ENCODE measurements around the gene MNX1. TPM values are rescaled to one million over a fixed set of nuclear protein-coding genes. Genes with fewer than 3 reads are reported as not detected.
A peak's percentile ranks its signal among the peaks of the same experiment; 100 is the strongest.

The MNX1 gene
- total RNA-seq, 1 experiment from 2014 or later = not detected

DNA sequence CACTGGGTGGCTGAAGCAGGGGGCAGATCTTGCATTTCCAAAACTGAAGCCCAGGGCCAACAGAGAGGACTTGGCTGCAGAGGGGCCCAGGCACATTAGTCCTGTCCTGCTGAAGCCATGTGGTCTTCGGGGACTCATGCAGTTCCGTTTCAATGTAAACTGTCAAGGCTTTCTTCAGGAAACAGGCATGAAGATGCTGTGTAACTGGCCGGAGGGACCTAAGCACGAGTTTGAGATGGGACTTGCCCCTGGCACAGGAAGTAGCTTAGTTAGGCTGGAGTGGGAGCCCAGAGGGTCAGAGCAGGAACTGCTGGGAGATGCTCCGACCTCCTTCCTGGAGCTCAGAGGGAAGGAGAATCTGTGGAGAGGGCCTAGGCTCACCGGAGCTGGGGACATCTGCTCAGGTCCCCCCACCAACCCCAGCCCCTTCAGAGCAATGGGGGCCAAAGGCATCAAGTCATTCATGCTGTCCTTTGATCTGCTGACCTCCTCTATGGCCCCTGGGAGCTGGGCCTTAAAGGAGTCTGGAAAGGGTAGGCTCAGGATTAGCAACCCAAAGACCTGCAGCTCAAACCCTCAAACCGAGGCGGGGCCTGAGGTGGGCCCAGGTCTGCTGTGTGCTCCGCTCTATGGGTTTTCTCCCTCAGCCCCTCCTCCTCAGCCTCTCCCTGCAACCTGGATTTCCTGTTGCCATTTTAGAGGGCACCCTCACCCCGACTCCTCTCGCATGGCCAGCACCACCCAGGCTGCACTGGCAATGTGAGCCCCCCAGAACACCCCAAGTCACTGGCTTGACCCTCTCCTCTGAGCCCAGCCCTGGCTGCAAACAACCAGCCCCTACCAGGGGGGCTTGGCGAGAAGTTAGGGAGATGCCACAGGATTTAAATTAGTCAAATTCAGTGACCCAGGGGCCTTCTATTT, 4.4 kb upstream of the MNX1 start:
- DNase-seq (ENCODE audit: low read depth) = no peak

DNA sequence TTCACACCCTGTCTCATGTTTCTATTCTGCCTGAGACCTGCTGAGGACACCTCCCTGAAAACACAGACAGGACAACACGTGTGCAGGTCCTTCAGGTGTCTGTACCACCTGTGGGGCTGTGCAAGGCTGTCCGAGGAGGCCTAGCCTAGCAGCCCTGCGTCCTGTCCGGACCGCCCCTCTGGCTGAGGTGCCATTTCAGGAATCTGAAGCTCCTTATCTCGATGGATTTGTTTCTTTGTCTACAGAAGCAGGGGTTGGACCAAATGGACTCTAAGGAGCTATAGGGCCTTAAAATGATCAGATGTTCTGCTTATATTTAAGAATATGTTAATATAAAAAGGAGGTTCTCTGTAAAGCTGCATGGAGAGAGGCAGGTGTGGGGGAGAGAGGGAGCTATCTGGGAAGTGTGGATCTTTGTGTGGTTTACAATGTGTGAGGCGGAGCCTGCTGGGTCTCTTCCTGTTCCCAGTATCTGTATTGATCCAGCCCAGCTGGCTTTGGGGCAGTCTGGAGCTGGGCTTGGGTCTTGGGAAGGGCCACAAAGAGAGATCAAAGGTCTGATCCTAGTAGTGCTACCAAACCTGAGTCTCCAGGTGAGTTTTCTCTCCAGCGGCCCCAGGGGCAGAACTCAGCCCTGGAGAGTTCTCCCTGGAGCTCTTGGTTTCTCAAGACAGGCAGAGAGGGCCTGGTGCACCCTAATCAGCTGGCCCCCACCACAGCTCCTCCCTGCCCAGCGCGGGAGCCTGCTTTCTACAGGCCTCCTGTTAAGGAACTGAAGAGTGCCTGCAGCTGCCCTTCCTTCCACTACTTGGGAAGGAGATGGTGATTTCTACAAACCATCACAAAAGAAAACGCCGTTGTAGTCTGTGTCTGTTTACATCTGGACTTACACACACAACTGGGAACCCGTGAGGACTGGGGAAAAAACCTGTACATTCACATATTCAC, 3.4 kb upstream of the MNX1 start:
- DNase-seq (ENCODE audit: low read depth) = no peak

DNA sequence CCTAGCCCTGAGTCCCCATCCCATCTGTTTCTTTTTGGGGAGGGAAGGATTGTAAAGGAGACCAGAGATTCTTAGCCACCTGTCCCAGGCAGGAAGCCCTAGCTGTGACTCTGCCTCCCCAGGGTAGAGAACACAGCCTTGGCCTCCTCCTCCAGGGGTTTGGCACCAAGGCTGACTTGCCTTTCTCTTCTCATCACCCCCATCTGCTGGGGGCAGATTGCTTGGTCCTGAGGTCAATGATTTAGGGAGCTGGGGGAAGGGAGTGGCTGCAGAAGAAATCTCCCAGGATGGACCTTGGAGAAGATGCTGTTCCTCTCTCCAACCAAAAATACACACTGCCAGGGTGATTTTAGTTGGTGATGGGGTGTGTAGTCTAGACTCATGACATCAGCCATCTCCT, 2.6 kb upstream of the MNX1 start:
- DNase-seq (ENCODE audit: low read depth) = no peak

DNA sequence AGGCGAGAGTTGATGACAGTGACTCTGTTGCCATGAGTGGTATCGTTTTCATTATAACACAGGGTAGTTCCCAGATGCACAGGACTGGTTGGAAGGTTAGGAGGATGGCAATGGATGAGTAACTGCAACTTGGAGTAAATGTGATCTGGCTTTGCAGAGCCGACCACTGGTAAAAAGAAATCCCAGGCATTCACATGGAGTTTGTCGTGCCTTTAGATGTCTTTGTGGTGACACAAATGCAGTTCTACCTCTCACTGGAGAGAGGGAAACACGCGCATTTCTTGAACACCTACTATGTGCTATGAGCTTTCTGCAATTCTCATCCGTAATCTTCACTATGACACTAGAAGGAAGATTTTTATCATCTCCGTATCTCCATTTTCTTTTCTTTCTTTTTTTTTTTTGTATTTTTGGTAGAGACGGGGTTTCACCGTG, 1.7 kb upstream of the MNX1 start:
- peak; percentile 24 for DNase-seq (ENCODE audit: low read depth)

DNA sequence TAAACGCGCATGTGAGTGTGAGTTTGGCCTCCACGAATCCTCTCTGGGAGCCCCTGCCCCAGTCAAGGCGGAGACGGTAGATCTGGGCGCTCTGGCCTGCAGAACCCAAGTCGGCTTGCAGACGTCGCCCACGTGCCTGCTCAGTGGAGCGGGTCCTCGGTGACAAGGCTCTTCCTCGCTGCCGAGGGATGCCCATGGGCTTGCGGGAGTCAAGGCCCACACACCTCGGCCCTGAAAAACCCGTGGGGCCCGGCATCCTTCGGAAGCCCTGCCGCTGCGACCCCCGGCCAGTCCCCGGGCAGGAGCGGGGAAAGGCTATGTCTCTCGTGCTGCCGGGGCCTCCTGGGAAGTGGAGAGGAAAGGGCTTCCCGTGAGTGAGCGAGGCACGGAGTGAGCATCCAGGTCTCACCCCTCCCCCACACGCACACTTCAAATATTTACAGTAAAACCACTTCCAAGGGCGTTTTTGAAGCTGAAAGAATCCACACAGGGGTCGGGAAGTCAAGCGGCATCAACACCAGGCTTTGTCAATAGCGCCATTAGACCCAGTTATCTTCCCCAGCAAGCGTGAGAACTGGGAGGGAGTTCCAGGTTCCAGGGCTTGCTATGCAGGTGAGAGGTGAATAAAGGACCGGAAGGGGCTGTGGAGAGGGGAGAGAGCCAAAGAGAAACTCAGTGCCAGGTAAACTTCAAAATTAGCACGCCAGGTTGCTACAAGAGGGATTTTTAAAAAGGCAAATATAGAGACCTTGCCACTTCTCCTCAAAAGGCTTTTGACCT, 1.1 kb upstream of the MNX1 start:
- no peak for DNase-seq (ENCODE audit: low read depth)

GRCh38 chr7:157009778-157010587, 480 bp downstream of the MNX1 start:
- no peak for DNase-seq (ENCODE audit: low read depth)

- DNase-seq (ENCODE audit: low read depth) = no peak
Measured at GRCh38 chr7:157009170-157009777, 1.2 kb downstream of the MNX1 start.

DNA sequence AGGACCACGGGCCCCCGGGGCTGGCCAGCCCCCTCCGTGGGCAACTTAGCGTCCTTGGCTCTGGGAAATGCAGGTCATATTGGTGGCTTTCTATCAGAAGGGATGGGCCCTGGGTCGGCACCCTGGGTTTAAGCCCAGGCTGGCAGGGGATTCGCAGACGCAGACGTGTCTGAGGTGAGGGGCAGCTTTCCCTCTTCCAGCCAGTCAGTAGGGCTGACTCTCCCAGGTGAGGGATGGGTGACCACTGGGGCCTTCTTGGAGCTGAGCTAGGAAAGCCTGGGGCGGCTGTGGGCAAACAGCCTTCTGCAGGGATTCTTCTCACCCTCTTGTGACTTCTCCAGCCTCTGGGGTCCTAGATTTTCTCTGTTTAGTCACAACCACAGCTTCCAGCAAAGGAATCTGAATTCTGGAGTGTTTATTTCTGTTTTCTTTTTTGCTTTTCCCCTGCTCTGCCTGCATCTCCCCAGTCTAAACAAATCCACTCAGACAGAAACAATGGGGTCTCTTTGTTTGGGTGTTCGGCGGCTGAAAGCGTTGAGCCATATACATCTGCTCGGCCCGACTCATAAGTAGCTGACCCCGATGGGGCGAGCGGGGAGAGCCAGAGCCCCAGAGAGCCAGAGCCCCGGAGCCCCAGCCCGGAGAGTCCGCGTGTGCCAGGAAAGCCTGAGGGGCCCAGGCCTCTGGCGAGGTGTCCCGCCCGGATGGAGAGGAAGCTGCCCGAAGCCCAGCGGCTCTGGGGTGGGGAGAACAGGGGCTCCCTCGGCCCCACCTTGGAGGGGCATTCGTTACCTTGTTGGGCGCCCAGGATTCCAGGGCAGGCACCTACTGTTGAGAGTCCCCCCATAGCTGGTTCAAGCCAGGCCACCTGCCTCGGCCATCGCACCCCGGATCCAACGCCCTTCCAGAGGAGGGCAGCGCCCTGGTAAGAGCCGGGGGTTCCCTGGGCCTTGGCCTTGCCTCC, 2.0 kb downstream of the MNX1 start:
- DNase-seq (ENCODE audit: low read depth) = no peak

GRCh38 chr7:157007470-157008066, 2.9 kb downstream of the MNX1 start:
- no peak for DNase-seq (ENCODE audit: low read depth)

DNA sequence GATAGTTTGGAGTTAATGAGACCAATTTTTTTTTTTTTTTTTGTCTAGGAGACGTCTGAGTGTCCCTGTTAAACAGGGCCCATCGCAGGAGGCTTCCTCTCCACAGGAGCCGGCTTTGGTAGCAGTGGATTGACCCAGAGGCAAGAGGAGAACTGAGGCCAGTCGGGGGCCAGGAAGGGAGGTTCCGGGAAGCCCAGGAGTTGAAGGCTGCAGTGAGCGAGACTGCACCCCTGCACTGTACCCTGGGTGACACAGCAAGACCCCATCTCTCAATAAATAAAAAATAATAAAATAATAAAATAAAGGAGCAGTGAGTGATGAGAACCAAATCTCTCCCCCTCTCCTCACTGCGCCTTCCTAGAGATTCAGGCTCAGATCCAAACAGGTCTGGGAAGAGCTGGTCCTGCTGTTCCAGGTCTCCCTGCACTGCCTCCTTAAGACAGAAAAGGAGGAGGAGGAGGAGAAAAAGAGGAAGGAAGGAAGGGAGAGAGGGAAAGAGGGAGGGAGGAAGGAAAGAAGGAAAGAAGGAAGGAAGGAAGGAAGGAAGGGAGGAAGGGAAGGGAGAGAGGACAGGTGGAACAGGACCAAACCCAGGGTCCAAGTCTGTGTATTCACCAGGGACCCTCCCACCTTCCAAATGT, 3.5 kb downstream of the MNX1 start:
- DNase-seq (ENCODE audit: low read depth) = no peak

DNA sequence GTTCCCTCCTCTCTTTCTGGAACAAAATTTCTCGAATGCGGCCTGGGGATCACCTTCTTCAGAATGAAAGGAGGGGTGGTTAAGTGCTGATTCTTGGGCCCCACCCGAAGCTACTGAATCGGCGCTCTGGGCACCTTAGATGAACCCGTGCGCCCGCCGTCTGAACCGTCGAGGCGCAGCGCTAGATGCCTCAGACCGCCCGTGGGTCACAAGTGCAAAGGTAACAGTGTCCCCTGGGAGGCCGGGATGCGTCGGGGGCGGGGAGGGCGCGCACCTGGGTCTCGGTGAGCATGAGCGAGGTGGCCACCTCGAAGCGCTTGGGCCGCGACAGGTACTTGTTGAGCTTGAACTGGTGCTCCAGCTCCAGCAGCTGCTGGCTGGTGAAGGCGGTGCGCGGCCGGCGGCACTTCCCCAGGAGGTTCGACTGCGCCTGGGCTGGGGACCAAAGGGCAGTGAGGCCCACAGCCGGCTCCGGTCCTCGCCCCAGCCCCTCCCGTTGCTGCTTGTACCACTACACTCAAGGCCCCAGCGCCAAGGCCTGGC, 4.2 kb downstream of the MNX1 start:
- no peak for DNase-seq (ENCODE audit: low read depth)

GRCh38 chr7:157005456-157006204, 4.8 kb downstream of the MNX1 start:
- no peak for DNase-seq (ENCODE audit: low read depth)

- no peak for DNase-seq (ENCODE audit: low read depth)
Measured at GRCh38 chr7:157004521-157005455, 5.7 kb downstream of the MNX1 start.

DNA sequence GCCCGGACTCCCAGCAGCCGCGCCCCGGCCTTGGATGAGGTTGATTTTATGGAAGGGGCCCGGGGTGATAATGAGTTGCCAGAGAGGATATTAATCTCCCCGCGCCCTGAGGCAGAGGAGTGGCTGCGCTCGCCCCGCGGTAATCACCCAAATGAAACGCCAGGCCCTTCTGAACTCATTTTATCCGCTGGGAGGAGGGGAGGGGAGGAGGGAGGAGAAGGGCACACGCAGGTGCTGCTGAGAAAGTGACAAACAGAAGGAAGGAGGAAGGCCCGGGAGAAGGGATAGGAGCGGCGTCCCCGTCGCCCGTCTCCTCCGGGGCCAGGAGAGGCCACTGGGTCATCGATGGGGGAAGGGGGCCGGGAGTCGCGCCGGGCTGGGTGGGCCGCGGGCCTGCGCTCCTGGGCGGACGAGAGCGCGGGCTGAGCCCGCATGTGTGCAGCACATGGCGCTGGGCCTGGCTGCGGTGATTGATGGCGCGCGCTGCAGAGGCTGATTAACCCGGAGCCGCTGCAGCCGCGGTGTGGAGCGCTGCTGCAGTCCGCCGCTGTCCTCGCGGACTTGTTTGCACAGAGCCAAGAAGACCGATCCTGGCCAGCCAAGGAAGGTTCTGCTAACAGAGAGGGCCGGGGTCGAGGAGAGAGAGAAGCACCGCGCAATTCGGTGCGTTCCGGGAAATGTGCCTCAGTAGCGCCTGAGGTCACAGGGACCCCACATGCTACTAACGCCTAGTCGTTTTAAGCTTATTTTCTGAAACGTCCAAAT, 6.5 kb downstream of the MNX1 start:
- DNase-seq (ENCODE audit: low read depth) = peak; percentile 27

- no peak for DNase-seq (ENCODE audit: low read depth)
Measured at GRCh38 chr7:157003445-157003755, 7.1 kb downstream of the MNX1 start.
